Measurements from ENCODE around the gene ZNF699.

DNA sequence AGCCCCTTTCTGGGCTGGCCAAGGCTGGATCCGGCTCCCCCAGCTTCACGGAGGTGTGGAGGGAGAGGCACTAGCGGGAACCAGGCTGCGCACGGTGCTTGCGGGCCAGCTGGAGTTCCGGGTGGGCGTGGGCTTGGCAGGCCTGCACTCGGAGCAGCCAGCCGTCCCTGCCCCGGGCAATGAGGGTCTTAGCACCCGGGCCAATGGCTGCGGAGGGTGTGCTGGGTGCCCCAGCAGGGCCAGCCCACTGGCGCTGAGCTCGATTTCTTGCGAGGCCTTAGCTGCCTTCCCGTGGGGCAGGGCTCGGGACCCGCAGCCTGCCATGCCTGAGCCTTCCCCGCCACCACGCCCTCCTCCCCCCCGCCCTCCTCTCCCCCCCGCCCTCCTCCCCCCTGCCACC, 11.7 kb upstream of the ZNF699 start:
- no peak for TF ChIP-seq POLR2A (IDR thresholded peaks at IDR 0.05)
- TF ChIP-seq, protein P1, sequence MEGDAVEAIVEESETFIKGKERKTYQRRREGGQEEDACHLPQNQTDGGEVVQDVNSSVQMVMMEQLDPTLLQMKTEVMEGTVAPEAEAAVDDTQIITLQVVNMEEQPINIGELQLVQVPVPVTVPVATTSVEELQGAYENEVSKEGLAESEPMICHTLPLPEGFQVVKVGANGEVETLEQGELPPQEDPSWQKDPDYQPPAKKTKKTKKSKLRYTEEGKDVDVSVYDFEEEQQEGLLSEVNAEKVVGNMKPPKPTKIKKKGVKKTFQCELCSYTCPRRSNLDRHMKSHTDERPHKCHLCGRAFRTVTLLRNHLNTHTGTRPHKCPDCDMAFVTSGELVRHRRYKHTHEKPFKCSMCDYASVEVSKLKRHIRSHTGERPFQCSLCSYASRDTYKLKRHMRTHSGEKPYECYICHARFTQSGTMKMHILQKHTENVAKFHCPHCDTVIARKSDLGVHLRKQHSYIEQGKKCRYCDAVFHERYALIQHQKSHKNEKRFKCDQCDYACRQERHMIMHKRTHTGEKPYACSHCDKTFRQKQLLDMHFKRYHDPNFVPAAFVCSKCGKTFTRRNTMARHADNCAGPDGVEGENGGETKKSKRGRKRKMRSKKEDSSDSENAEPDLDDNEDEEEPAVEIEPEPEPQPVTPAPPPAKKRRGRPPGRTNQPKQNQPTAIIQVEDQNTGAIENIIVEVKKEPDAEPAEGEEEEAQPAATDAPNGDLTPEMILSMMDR (IDR thresholded peaks at IDR 0.05): no peak
- no peak for TF ChIP-seq POLR2AphosphoS5 (IDR thresholded peaks at IDR 0.05)

Measured in suprapubic skin (tissue), 4 donors.